ENCODE results near the gene DGKQ. TPM values are rescaled to one million over a fixed set of nuclear protein-coding genes. Genes with fewer than 3 reads are reported as not detected.

DGKQ gene
- polyA plus RNA-seq, 1 of the 3 experiments (the other 2 are of a cell fraction) = 10.9 TPM

DNA sequence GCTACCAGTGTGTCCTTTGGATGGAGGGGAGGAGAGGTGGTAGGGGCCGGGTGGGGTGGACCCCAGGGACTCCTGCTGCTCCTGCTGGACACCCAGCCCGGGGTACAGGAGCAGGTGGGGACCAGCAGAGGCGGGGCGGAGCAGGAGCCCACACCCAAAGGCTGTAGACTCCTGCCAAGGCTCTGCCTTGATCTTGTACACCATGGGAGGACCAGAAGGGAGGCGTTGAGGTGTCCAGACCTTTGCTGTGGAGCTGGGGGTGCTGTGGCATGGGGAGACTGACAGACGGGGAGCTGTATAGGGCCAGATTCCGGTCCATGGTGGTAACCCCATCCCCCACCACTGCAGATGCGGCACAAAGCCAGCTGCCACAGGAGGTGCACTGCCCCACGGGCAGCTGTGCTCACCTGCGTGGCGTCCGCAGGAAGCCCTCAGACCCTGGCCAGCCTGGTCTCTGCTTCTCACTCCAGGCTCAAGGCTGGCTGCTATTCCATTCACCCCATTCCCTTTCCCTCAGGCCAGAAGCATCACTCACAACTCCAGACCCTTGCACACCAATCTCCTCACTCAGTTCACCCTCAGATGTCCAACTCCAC lies 24.8 kb upstream of the DGKQ start:
- Histone ChIP-seq H3K36me3 (replicated peaks in 1 of 2; ENCODE audit: control insufficient read depth in 1 of 2, insufficient read depth in 2 of 2, low read length in 1 of 2) (no peaks in the 10 kb centered on the region), H2AFZ (ENCODE audit: low read depth) (no peak overlapping the region), H4K20me1 (ENCODE audit: insufficient read depth) (peaks cover 14% of the 10 kb centered on the region; the same call in 1 of the 2 replicates), H3K4me3 (ENCODE audit: low read depth in 2 of 2, low read length in 1 of 2) (no peak overlapping the region), H3F3A (replicated peaks; ENCODE audit: insufficient read depth) (no peaks in the 10 kb centered on the region), H3K9me2 (no peaks in the 10 kb centered on the region), H3K9me3 (no peaks in the 10 kb centered on the region), H3K4me1 (ENCODE audit: control insufficient read depth in 1 of 2, insufficient read depth in 2 of 2, low read depth in 1 of 2, low read length in 1 of 2) (no peaks in the 10 kb centered on the region; a peak in 1 of 4 replicates), H3K27me3 (ENCODE audit: insufficient read depth) (peaks cover 19% of the 10 kb centered on the region), H3K9ac (no peak overlapping the region), H3K79me2 (ENCODE audit: insufficient read depth) (no peaks in the 10 kb centered on the region), H3K27ac (ENCODE audit: low read depth in 2 of 2, low read length in 1 of 2) (no peak overlapping the region), H3K4me2 (0 out of 2 replicates have a peak overlapping the region, but pooled peaks have one; percentile 69)
- ChIA-PET CTCF (interaction anchor here (0.9 to 1.6 kb wide), 4 partner anchors 11 to 395 kb away, joined by 3 to 11 read pairs (median 3); partner anchors contain the start of gene IDUA), POLR2A (interaction anchor here (1.2 kb wide), 1 partner anchor 11 kb away, joined by 4 read pairs; no protein-coding TSS in a partner anchor)
- DNase-seq = peak; percentile 45
- TF ChIP-seq FOXM1 (IDR thresholded peaks at IDR 0.05; ENCODE audit: low read depth) (no peak), TAF1 (IDR thresholded peaks at IDR 0.05; ENCODE audit: borderline replicate concordance, low read depth, low read length) (no peak), RAD21 (IDR thresholded peaks at IDR 0.05; ENCODE audit: low read length) (no peak), SIN3A (IDR thresholded peaks at IDR 0.05; ENCODE audit: borderline replicate concordance, low read depth, low read length) (no peak), RCOR1 (IDR thresholded peaks at IDR 0.05; ENCODE audit: low read length) (no peak), GABPA (IDR thresholded peaks at IDR 0.05; ENCODE audit: low read depth) (no peak), TCF12 (IDR thresholded peaks at IDR 0.05) (no peak), CHD2 (IDR thresholded peaks at IDR 0.05; ENCODE audit: low read length, partially characterized antibody) (no peak), RFX5 (IDR thresholded peaks at IDR 0.05; ENCODE audit: low read length) (no peak), TEAD4 (IDR thresholded peaks at IDR 0.05; ENCODE audit: borderline replicate concordance, insufficient read depth) (no peak)
- TF ChIP-seq, protein P1, sequence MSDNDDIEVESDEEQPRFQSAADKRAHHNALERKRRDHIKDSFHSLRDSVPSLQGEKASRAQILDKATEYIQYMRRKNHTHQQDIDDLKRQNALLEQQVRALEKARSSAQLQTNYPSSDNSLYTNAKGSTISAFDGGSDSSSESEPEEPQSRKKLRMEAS (IDR thresholded peaks at IDR 0.05; ENCODE audit: low read depth) = no peak
- TF ChIP-seq, protein P2, sequence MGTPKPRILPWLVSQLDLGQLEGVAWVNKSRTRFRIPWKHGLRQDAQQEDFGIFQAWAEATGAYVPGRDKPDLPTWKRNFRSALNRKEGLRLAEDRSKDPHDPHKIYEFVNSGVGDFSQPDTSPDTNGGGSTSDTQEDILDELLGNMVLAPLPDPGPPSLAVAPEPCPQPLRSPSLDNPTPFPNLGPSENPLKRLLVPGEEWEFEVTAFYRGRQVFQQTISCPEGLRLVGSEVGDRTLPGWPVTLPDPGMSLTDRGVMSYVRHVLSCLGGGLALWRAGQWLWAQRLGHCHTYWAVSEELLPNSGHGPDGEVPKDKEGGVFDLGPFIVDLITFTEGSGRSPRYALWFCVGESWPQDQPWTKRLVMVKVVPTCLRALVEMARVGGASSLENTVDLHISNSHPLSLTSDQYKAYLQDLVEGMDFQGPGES (IDR thresholded peaks at IDR 0.05; ENCODE audit: low read depth, low read length) = no peak
- TF ChIP-seq, protein P3, sequence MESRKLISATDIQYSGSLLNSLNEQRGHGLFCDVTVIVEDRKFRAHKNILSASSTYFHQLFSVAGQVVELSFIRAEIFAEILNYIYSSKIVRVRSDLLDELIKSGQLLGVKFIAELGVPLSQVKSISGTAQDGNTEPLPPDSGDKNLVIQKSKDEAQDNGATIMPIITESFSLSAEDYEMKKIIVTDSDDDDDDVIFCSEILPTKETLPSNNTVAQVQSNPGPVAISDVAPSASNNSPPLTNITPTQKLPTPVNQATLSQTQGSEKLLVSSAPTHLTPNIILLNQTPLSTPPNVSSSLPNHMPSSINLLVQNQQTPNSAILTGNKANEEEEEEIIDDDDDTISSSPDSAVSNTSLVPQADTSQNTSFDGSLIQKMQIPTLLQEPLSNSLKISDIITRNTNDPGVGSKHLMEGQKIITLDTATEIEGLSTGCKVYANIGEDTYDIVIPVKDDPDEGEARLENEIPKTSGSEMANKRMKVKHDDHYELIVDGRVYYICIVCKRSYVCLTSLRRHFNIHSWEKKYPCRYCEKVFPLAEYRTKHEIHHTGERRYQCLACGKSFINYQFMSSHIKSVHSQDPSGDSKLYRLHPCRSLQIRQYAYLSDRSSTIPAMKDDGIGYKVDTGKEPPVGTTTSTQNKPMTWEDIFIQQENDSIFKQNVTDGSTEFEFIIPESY (IDR thresholded peaks at IDR 0.05; ENCODE audit: borderline replicate concordance, low read depth) = no peak
- TF ChIP-seq, protein P4, sequence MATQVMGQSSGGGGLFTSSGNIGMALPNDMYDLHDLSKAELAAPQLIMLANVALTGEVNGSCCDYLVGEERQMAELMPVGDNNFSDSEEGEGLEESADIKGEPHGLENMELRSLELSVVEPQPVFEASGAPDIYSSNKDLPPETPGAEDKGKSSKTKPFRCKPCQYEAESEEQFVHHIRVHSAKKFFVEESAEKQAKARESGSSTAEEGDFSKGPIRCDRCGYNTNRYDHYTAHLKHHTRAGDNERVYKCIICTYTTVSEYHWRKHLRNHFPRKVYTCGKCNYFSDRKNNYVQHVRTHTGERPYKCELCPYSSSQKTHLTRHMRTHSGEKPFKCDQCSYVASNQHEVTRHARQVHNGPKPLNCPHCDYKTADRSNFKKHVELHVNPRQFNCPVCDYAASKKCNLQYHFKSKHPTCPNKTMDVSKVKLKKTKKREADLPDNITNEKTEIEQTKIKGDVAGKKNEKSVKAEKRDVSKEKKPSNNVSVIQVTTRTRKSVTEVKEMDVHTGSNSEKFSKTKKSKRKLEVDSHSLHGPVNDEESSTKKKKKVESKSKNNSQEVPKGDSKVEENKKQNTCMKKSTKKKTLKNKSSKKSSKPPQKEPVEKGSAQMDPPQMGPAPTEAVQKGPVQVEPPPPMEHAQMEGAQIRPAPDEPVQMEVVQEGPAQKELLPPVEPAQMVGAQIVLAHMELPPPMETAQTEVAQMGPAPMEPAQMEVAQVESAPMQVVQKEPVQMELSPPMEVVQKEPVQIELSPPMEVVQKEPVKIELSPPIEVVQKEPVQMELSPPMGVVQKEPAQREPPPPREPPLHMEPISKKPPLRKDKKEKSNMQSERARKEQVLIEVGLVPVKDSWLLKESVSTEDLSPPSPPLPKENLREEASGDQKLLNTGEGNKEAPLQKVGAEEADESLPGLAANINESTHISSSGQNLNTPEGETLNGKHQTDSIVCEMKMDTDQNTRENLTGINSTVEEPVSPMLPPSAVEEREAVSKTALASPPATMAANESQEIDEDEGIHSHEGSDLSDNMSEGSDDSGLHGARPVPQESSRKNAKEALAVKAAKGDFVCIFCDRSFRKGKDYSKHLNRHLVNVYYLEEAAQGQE (IDR thresholded peaks at IDR 0.05; ENCODE audit: low read depth, low read length) = no peak
- TF ChIP-seq, protein P5, sequence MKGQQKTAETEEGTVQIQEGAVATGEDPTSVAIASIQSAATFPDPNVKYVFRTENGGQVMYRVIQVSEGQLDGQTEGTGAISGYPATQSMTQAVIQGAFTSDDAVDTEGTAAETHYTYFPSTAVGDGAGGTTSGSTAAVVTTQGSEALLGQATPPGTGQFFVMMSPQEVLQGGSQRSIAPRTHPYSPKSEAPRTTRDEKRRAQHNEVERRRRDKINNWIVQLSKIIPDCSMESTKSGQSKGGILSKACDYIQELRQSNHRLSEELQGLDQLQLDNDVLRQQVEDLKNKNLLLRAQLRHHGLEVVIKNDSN (IDR thresholded peaks at IDR 0.05; ENCODE audit: borderline replicate concordance, low read depth) = no peak
- WGBS (ENCODE audit: low lambda C conversion rate) = 50% methylated on average over 5 of the region's 12 CpGs
